NCI-H1436 treated with DMSO at 0.1 percent for 48 hours (cell line): ENCODE data around the gene NFATC4.

Experiments used
- DNase-seq: peaks from one replicate; lab custom pipeline; 2025; lab: John Stamatoyannopoulos, UW

Gene NFATC4

DNA sequence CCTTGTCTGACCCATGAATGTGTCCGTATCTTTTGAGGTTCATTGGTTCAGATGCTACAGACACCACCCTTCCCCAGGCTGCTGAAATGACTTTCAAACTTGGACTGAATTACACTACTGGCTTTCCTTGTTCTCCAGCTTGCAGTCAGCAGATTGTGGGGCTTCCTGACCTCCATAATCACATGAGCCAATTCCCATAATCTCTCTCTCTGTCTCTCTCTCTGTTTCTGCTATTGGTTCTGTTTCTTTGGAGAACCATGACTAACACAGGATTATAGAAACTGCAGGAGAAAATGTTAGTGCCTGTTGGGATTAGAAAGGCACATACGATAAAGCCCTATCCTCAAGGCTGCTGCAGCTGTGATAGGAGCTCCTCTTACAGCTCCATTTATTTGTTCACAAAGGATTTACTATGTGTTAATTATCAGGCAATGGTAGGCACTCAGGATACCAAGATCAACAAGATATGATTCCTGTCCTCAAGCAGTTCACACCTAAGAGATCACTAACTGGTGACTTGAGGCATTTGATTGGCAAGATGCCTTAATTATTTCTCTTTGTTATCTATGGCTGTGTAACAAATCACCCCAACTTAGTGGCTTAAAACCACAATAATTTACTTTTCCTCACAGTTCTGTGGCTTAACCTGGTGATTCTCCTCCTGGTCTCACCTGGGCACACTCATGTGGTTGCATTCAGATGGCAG, 20.6 kb downstream of the NFATC4 start:
- DNase-seq = no peak

- no peak for DNase-seq
These were observed 21.4 kb downstream of the NFATC4 start for GRCh38 chr14:24389226-24389848.

DNA sequence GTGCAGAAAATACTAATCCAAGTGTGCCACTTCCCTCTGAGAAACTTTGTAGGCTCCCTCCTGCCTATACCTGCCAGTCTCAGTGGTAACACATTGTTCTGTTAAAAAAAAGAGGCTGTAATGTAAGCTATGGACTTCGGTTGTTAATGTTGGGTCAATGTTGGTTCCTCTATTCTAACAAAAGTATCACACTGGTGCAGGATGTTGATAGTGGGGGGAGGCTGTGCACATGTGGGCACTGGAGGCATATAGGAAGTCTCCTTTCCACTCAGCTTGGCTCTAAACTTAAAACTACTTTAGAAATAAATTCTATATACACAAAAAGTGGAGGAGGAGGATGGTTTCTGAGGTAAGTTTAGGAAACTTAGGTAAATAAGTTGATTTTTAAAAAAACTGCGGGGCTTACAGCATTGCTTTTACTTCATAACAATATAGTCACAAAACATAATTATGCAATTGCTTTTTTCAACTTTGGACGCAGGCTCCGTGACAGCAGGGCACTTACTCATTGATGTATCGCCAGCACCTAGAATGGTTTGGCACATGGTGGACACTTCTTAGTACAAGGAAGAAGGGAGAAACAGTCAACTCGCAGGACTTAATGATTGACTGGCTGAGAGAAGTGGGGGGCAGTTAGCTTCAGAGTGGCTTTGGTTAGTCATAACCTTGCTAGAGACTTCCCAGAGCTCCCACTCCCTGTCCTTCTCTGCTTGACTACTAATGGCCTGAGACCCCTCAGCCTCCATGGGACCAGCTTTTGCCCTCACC, 22.9 kb downstream of the NFATC4 start:
- no peak for DNase-seq

- DNase-seq = no peak
These were observed 24.5 kb downstream of the NFATC4 start for GRCh38 chr14:24392325-24393091.

- DNase-seq = no peak
These were observed 26.3 kb downstream of the NFATC4 start for GRCh38 chr14:24394275-24394674.

DNA sequence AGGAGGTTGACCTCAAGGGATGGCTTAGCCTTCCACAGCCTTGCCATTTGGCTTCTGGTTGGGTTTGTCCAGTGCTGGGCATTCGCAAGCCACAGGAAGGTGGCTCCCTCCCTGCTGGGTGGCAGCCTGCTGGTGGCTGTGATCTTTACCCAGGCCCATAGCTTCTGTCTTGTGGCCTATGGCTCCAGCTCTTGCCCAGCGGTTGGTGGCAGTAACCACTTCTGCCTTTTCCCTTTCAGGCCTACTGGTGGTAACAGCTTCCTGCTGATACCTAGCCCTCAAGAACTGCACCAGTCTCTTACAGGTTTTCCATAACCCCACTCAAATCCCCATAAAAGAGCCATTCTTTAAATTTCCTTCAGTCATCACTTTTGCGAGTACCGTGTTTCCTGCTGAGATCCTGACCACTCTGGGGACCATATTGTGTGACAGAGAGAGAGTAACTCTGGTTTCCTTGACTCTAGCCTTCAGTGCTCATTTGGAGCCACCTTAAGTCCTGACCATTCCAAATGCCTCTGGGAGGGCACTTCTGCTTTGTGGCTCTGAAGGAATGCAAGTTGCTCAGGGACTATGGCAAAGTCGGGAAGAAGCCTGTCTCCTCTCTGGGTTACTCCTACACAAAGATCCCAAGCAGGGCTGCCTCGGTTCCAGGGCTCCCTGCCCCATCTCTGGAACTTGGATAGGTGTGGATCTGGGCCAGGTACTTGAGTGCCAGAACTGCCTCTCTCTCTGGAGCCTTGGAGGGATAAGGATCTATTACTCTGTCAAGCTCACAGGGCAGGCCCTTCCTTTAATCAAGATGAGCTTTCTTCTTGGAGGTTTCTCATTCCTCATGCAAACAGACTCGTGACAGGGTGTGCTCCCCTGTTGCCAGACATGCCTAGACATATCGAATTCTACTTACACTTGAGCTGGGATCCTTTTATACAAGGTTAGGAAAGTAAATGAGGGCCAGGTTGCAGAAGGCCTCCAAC, 27.9 kb downstream of the NFATC4 start:
- no peak for DNase-seq

- no peak for DNase-seq
These were observed 29.8 kb downstream of the NFATC4 start for GRCh38 chr14:24397639-24398292.

- DNase-seq = no peak
These were observed 30.3 kb downstream of the NFATC4 start for GRCh38 chr14:24398293-24398652.

DNA sequence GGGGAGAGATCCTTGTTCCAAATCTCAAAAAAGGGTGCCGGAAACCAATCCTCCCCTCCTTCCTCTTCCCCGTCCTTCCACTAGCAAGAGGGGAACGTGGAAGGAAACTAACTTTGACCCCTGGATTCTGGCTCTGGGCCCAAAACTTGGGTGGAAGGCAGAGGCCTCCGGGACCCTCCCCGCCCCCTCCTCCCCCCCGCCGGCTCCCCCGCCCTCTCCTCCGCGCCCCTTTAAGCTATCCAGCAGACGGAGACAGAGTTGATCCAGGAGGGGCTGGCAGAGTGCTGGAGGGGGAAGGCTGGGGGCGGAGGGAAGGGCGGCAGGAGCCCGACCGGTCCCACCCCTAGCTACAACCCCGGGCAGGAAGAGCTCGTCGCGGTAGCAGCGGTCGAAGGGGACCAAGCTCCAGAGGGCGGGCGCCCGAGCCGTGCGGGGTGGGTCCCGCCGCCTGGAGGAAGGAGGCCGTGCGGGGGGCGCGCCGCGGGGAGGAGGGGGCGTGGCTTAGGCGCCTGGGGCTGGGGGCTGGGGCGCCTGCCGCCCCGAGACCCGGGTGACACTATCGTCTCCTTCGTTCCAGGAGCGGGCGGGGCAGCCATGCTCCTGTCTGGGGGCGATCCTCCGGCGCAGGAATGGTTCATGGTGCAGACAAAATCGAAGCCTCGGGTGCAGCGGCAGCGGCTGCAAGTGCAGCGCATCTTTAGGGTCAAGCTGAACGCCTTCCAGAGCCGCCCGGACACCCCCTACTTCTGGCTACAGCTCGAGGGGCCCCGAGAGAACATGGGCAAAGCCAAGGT, 30.9 kb downstream of the NFATC4 start, which contains the start of gene NYNRIN:
TSS of gene NYNRIN (plus strand) at position 351 of the 794 bp plus-strand sequence. CDS start at position 595, 244 bp downstream.
- no peak for DNase-seq

GRCh38 chr14:24399447-24399822, 31.5 kb downstream of the NFATC4 start:
- no peak for DNase-seq

- DNase-seq = no peak
These were observed 32.2 kb downstream of the NFATC4 start for GRCh38 chr14:24399999-24400718.

- no peak for DNase-seq
These were observed 34.1 kb downstream of the NFATC4 start for GRCh38 chr14:24401810-24402702.

- no peak for DNase-seq
These were observed 35.5 kb downstream of the NFATC4 start for GRCh38 chr14:24403294-24403998.

- DNase-seq = no peak
These were observed 36.8 kb downstream of the NFATC4 start for GRCh38 chr14:24404814-24405213.

DNA sequence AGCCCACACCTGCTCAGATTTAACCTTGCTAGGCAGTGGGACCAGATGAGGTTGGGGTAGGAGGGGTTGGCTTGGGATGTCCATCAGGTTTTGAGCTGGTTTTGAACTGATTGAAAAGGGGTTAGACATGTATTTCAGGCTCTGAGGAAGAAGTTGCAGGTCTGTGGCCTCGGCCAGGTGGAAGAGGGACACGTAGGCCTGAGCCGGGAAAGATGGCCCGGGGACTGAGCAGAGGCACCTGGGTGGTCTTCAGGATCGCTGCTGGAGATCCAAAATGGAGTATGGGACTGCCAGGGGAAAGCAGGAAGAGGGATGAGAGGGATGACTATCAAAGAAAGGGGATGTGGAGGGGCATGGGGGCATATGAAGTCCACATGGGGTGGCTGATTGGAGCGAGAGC, 38.4 kb downstream of the NFATC4 start:
- no peak for DNase-seq

DNA sequence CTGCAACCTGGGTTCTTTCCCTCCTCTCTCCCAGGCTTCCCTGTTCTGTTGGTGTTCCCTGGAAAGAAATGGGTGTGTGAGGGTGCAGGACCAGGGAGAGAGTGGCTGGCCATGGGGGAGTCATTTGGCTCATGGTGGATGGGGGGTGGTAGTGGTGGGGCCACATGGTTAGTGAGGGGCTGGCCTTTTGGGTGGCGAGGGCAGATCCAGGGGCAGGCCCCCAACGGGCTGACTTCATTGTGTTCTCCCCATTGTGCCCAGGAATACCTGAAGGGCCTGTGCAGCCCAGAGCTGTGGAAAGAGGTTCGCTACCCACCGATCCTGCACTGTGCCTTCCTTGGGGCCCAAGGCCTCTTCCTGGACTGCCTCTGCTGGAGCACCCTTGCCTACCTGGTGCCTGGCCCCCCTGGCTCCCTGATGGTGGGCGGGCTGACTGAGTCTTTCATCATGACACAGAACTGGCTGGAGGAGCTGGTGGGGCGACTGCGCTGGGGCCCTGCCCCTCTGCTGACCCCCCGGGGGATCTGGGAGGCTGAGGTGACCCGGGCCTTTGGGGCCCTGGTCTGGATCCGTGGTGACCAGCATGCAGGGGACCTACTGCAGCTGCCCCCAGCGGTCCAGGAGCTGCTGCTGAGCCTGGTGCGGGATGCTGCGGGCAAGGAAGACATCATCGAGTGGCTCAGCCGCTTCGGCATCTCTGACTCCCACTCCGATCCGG, 39.8 kb downstream of the NFATC4 start:
- DNase-seq = no peak

- no peak for DNase-seq
These were observed 40.8 kb downstream of the NFATC4 start for GRCh38 chr14:24408764-24409163.
